ENCODE results near the gene AQP1. TPM values are rescaled to one million over a fixed set of nuclear protein-coding genes. Genes with fewer than 3 reads are reported as not detected.

AQP1 gene
- total RNA-seq, 1 experiment from 2014 or later: 0.15 TPM

GRCh38 chr7:30884881-30885280 is 26.8 kb upstream of the AQP1 start:
- Histone ChIP-seq H3K4ac (ENCODE audit: low read depth, low read length) (no peak overlapping the region), H3K23ac (ENCODE audit: insufficient read length, low read depth, low read length) (no peak overlapping the region), H2BK120ac (ENCODE audit: low read depth, low read length, poor library complexity, severe bottlenecking) (no peak overlapping the region), H3K23me2 (ENCODE audit: insufficient read length, low read depth, low read length, poor library complexity, severe bottlenecking) (no peaks in the 10 kb centered on the region), H4K5ac (ENCODE audit: insufficient read length, low read depth, low read length) (no peak overlapping the region), H3K18ac (ENCODE audit: insufficient read length, low read depth, low read length) (no peak overlapping the region), H2BK12ac (ENCODE audit: insufficient read length, low read depth, low read length) (no peak overlapping the region), H3T11ph (ENCODE audit: low read length) (no peak overlapping the region), H3K9ac (ENCODE audit: extremely low read depth, insufficient read length, low read length) (no peak overlapping the region), H2AFZ (ENCODE audit: low read length) (no peak overlapping the region), H2AK5ac (ENCODE audit: insufficient read length, low read length) (no peak overlapping the region), H3K79me1 (ENCODE audit: insufficient read depth, low read depth, low read length, poor library complexity, severe bottlenecking) (no peaks in the 10 kb centered on the region), H3K4me1 (ENCODE audit: insufficient read depth, low read length) (peaks cover 8% of the 10 kb centered on the region; the same call in 1 of the 2 replicates), H4K8ac (replicated peaks; ENCODE audit: insufficient read length, low read depth, low read length) (no peak overlapping the region), H2BK20ac (ENCODE audit: low read depth, low read length, poor library complexity, severe bottlenecking) (no peak overlapping the region), H3K27me3 (ENCODE audit: insufficient read depth, low read length) (no peaks in the 10 kb centered on the region), H3K9me3 (ENCODE audit: control insufficient read depth, low read depth, low read length) (no peaks in the 10 kb centered on the region), H3K4me2 (ENCODE audit: insufficient read depth, insufficient read length, low read length) (no peak overlapping the region), H3K79me2 (ENCODE audit: insufficient read depth, low read length) (no peaks in the 10 kb centered on the region), H4K91ac (ENCODE audit: insufficient read length, low read depth, low read length) (no peak overlapping the region), H3K27ac (ENCODE audit: insufficient read length, low read depth, low read length) (no peak overlapping the region), H2BK5ac (ENCODE audit: insufficient read length, low read length) (no peak overlapping the region), H3K56ac (ENCODE audit: insufficient read length, low read depth, low read length) (no peak overlapping the region), H2BK15ac (ENCODE audit: low read depth, low read length) (no peak overlapping the region), H3K14ac (ENCODE audit: insufficient read depth, low read length) (no peak overlapping the region), H4K20me1 (ENCODE audit: control insufficient read depth, insufficient read depth, insufficient read length) (no peaks in the 10 kb centered on the region)
- Mint-ChIP-seq H3K9me3 (no peaks in the 10 kb centered on the region; a peak in 1 of 5 replicates), H3K27ac (peak overlapping the region in 1 of 3 experiments; percentile 83; a peak in 1 of 7 replicates), H3K4me1 (peaks cover 39 to 50% of the 10 kb centered on the region in 2 experiments), H3K36me3 (ENCODE audit: insufficient read depth in 1 of 3, low read depth in 3 of 3) (no peaks in the 10 kb centered on the region; a peak in 1 of 7 replicates), H3K4me3 (no peak overlapping the region), H3K27me3 (ENCODE audit: low read depth) (peaks cover 11% of the 10 kb centered on the region)
- TF ChIP-seq CTCF (conservative IDR thresholded peaks at IDR 0.05): no peak
- DNase-seq: no peak

All from H9 (cell line).